ENCODE data around the gene PAIP1.

- TF ChIP-seq LEF1 (IDR thresholded peaks at IDR 0.05; ENCODE audit: borderline replicate concordance) = no peak
- TF ChIP-seq NFRKB (IDR thresholded peaks at IDR 0.05) = no peak
- no peak for TF ChIP-seq FOXM1 (IDR thresholded peaks at IDR 0.05; ENCODE audit: borderline replicate concordance)
- no peak for TF ChIP-seq ARNT (IDR thresholded peaks at IDR 0.05)
- TF ChIP-seq ZNF384 (IDR thresholded peaks at IDR 0.05) = no peak
- TF ChIP-seq TARDBP (IDR thresholded peaks at IDR 0.05) = no peak
- no peak for TF ChIP-seq L3MBTL2 (conservative IDR thresholded peaks at IDR 0.05)
Observed at GRCh38 chr5:43547532-43547931, 9.3 kb downstream of the PAIP1 start.

Measured in HEK293T (cell line).